Osteoblast (primary cell): ENCODE results near the gene RCOR1. TPM values are rescaled to one million over a fixed set of nuclear protein-coding genes. Genes with fewer than 3 reads are reported as not detected.

ENCODE experiments used
- DNase-seq: peaks from one replicate; pipeline ENCODE4 v3.0.0; 2011; ENCODE audit warnings: low spot score, mixed read lengths; ENCODE audit not compliant: insufficient read length; ENCODE audit errors: missing footprints
- H2AFZ ChIP-seq: 2 replicates; pipeline ENCODE4 v1.6.0; 2011; ENCODE audit warnings: mild to moderate bottlenecking, low read length
- H3K27ac ChIP-seq: 2 replicates; pipeline ENCODE4 v1.5.1; 2011; ENCODE audit warnings: mild to moderate bottlenecking, low read depth, low read length, moderate library complexity
- H3K27me3 ChIP-seq: 2 replicates; pipeline ENCODE4 v1.6.0; 2012; ENCODE audit warnings: mild to moderate bottlenecking, control low read depth, inconsistent platforms, low read length, moderate library complexity; ENCODE audit not compliant: insufficient read depth
- H3K36me3 ChIP-seq: 2 replicates; pipeline ENCODE4 v1.5.1; 2011; ENCODE audit warnings: mild to moderate bottlenecking, low read length, control low read depth, moderate library complexity; ENCODE audit not compliant: insufficient read depth
- H3K4me1 ChIP-seq: 2 replicates; pipeline ENCODE4 v1.5.1; 2011; ENCODE audit warnings: mild to moderate bottlenecking, low read length, control low read depth, moderate library complexity; ENCODE audit not compliant: insufficient read depth
- H3K4me2 ChIP-seq: 2 replicates; pipeline ENCODE4 v1.6.0; 2011; ENCODE audit warnings: mild to moderate bottlenecking, low read length; ENCODE audit not compliant: insufficient read depth
- H3K4me3 ChIP-seq: fragments of 200-600 bp; sonication (generic); 3 replicates; pipeline ENCODE4 v1.5.1; 2012; ENCODE audit warnings: mild to moderate bottlenecking, low read length, inconsistent platforms; ENCODE audit not compliant: insufficient read depth
- H3K79me2 ChIP-seq: 2 replicates; pipeline ENCODE4 v1.6.0; 2012; ENCODE audit warnings: mild to moderate bottlenecking, low read length, control low read depth, inconsistent platforms; ENCODE audit not compliant: insufficient read depth
- H3K9me3 ChIP-seq: 2 replicates; pipeline ENCODE4 v1.5.1; 2011; ENCODE audit warnings: low read depth, low read length, control low read depth
- H4K20me1 ChIP-seq: 2 replicates; pipeline ENCODE4 v1.6.0; 2012; ENCODE audit warnings: mild to moderate bottlenecking, low read length, control low read depth; ENCODE audit not compliant: insufficient read depth
- total RNA-seq: library from RNA; depleted of rRNA; stranded (reverse); fragments of >200 nt; gene quantifications from 2 replicates; pipeline ENCODE4 v1.2.3, GENCODE V29; 2012
- TF ChIP-seq, protein P1 (sequence below): IDR thresholded peaks from 2 replicates; pipeline ENCODE4 v1.5.1; 2011; ENCODE audit warnings: mild to moderate bottlenecking, low read depth, low read length, moderate library complexity; ENCODE audit errors: extremely low read depth

The RCOR1 gene
- total RNA-seq, 1 donor: 11.6 TPM

DNA sequence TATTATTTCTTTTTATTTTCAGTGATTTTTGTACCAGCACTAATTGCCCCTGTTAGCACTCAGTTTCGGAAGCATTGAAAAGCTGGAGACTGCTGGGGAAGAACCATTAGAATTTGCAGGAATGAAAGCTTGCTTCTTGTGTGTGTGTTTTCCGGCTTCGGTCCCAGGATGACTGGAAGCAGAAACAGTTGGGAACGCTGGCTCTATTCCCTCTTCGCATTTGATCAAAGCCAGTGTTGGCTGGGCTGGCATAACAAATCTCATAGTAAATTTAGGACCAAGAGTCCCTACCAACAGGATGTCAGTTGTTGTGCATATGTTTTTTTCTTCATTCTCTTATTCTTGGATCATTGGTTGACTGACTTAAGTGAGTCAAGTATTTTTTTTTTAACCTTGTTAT is 131.2 kb downstream of the RCOR1 start:
- Histone ChIP-seq H3K79me2 (peaks cover 2% of the 10 kb centered on the region), H3K27me3 (no peaks in the 10 kb centered on the region), H3K4me1 (no peaks in the 10 kb centered on the region), H3K36me3 (peaks cover 62% of the 10 kb centered on the region), H3K4me3 (no peak overlapping the region), H3K4me2 (no peak overlapping the region), H4K20me1 (no peaks in the 10 kb centered on the region), H3K9me3 (no peaks in the 10 kb centered on the region), H2AFZ (no peak overlapping the region), H3K27ac (no peak overlapping the region)
- TF ChIP-seq, protein P1, sequence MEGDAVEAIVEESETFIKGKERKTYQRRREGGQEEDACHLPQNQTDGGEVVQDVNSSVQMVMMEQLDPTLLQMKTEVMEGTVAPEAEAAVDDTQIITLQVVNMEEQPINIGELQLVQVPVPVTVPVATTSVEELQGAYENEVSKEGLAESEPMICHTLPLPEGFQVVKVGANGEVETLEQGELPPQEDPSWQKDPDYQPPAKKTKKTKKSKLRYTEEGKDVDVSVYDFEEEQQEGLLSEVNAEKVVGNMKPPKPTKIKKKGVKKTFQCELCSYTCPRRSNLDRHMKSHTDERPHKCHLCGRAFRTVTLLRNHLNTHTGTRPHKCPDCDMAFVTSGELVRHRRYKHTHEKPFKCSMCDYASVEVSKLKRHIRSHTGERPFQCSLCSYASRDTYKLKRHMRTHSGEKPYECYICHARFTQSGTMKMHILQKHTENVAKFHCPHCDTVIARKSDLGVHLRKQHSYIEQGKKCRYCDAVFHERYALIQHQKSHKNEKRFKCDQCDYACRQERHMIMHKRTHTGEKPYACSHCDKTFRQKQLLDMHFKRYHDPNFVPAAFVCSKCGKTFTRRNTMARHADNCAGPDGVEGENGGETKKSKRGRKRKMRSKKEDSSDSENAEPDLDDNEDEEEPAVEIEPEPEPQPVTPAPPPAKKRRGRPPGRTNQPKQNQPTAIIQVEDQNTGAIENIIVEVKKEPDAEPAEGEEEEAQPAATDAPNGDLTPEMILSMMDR: no peak
- no peak for DNase-seq

DNA sequence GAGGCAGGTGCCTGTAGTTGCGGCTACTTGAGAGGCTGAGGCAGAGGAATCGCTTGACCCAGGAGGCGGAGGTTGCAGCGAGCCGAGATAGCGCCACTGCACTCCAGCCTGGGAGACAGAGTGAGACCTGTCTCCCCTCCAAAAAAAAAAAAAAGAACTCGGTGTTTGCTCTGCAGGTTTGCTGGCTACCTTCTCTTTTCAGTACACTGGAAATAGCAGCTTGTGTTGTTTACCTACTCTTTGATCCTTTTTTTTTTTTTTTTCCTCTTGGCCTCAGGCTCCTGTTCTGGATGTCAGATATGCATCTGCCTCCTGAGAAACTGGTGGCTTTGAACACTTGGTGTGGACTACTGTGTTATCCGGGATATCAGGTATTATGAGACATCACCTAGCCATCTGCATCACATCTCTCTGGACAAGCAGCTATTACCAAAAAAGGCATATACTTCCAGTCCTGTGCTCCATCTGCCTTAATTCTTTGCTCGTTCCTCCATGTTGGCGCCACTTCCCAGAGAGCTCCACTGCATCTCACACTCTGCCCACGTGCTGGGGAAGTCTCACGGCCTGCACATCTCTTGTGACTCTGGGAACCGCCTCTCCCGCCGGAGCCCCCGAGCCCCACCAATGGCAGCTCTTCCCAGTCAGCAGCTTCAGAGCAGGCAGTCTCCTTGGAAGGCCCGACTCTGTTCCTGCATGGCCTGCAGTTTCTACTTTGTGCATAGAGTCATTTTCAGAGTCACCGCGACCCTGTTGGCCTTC is 133.9 kb downstream of the RCOR1 start:
- H3K27me3 ChIP-seq: no peaks in the 10 kb centered on the region
- H2AFZ ChIP-seq: no peak overlapping the region
- H3K4me1 ChIP-seq: no peaks in the 10 kb centered on the region
- no peaks in the 10 kb centered on the region for H3K79me2 ChIP-seq
- TF ChIP-seq, protein P1: no peak
- no peak for DNase-seq
- peaks cover 58% of the 10 kb centered on the region for H3K36me3 ChIP-seq
- no peak overlapping the region for H3K4me2 ChIP-seq
- no peaks in the 10 kb centered on the region for H3K9me3 ChIP-seq
- no peak overlapping the region for H3K4me3 ChIP-seq
- H3K27ac ChIP-seq: no peak overlapping the region
- H4K20me1 ChIP-seq: no peaks in the 10 kb centered on the region

DNA sequence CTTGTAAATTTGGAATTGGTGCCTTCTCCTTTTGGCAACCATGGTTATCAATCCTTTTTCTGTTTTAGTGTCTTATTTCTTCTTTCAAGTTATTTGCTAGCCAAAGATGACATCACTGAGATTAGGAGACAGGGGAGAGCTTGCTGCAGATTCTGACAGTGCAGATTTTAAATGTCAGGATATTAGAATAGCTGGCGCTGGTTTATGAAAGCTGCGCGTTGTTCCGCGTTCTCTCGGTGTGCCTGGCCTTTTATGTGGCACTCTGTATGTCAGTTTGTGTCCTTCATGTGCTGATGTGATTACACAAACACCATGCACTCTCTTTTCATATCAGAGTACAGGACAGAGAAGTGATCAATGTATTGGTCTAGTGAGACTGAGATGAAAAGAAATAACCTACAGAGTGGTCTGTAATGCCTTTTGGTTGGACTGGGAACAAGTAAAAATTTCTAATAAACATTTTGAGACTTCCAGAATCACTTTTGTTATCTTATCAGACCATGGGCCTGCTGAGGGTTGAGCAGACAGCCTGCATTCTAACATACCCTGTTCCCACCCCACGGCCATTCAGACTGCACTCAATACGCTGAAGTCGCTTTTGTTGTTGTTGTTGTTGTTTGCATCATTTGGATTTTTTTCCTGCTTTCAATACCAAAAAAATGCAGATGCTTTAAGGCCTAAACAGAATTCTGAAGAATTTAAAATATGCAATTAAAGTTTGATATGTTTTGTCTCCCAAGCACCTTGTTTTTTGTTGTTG is 135.1 kb downstream of the RCOR1 start:
- Histone ChIP-seq H3K4me2 (no peak overlapping the region), H3K79me2 (no peaks in the 10 kb centered on the region), H3K9me3 (no peaks in the 10 kb centered on the region), H2AFZ (no peak overlapping the region), H3K27ac (no peak overlapping the region), H3K4me1 (no peaks in the 10 kb centered on the region), H4K20me1 (no peaks in the 10 kb centered on the region), H3K4me3 (no peak overlapping the region), H3K36me3 (peaks cover 46% of the 10 kb centered on the region), H3K27me3 (no peaks in the 10 kb centered on the region)
- no peak for DNase-seq
- TF ChIP-seq, protein P1: no peak

DNA sequence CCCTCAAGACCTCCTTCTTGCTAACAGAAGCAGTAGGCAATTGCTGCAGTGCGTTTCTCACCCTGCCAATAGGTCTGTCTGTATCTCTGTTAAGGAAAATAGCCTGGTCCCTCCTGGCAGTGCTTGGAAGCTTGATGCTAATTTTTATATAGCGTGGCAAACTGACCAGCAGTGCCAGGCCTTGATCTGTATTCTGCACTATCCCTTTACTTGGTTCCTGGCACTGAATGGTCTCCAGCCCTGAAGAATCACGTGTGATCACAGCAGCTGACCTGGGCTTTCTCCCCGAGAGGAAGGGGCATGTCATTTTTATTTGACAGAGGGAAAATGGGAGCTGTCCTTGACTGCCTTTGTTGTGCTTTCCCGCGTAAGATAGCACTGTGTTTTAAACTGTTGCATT is 136.1 kb downstream of the RCOR1 start:
- Histone ChIP-seq H3K79me2 (no peaks in the 10 kb centered on the region), H2AFZ (no peak overlapping the region), H3K27me3 (no peaks in the 10 kb centered on the region), H3K4me1 (no peaks in the 10 kb centered on the region), H3K4me3 (no peak overlapping the region), H3K36me3 (peaks cover 36% of the 10 kb centered on the region), H3K9me3 (no peaks in the 10 kb centered on the region), H3K27ac (no peak overlapping the region), H3K4me2 (no peak overlapping the region), H4K20me1 (no peaks in the 10 kb centered on the region)
- DNase-seq: no peak
- TF ChIP-seq, protein P1: no peak
